Panc1 (cell line): Measurements from ENCODE around the gene CETN1. TPM values are rescaled to one million over a fixed set of nuclear protein-coding genes. Genes with fewer than 3 reads are reported as not detected.

Experiments used
- ATAC-seq: fragments of 200-7000 bp; cut with Tn5 transposase; 2 replicates; pipeline ENCODE4 v1.9.1; 2020; ENCODE audit warnings: mild to moderate bottlenecking, moderate library complexity
- BruUV-seq: library from RNA; stranded (reverse); fragments of 400-500 nt; replicated peaks from 2 replicates; lab custom pipeline; 2021; lab: Mats Ljungman, UMichigan
- CTCF ChIA-PET: fragments of 300-600 bp; sonication (Branson Sonifier 250); formaldehyde crosslinking; loops from one replicate; lab custom pipeline; 2022; ENCODE audit warnings: antibody characterized with exemption; lab: Charles Lee
- POLR2A ChIA-PET: fragments of 300-600 bp; sonication (Branson Sonifier 250); formaldehyde crosslinking; loops from one replicate; lab custom pipeline; 2022; ENCODE audit warnings: antibody characterized with exemption; lab: Charles Lee
- DNase-seq: peaks from one replicate; pipeline ENCODE4 v3.0.0-alpha.2; 2010; ENCODE audit warnings: low read depth, low spot score
- H3K27ac ChIP-seq: 2 replicates; pipeline ENCODE4 v1.5.1; 2011; ENCODE audit warnings: mild to moderate bottlenecking, low read length, inconsistent platforms
- H3K27me3 ChIP-seq: fragments of 200-500 bp; sonication (Bioruptor generic); 2 replicates; pipeline ENCODE4 v1.6.0; 2014; ENCODE audit warnings: low read length, inconsistent platforms; ENCODE audit not compliant: control insufficient read depth, insufficient read depth
- H3K36me3 ChIP-seq: fragments of 200-500 bp; sonication (Bioruptor generic); 2 replicates; pipeline ENCODE4 v1.5.1; 2014; ENCODE audit warnings: inconsistent platforms, mild to moderate bottlenecking, low read length, moderate library complexity; ENCODE audit not compliant: control insufficient read depth, insufficient read depth
- H3K4me1 ChIP-seq: 2 replicates; pipeline ENCODE4 v1.5.1; 2011; ENCODE audit warnings: inconsistent platforms, mild to moderate bottlenecking, low read length, moderate library complexity; ENCODE audit not compliant: control insufficient read depth, insufficient read depth
- H3K4me3 ChIP-seq, 2 experiments: 2 replicates each; pipeline ENCODE4 v1.5.1; 2011 to 2012; ENCODE audit warnings: low read depth in 2 of 2, low read length in 2 of 2, mild to moderate bottlenecking in 2 of 2, inconsistent platforms in 1 of 2, moderate library complexity in 1 of 2
- H3K9me3 ChIP-seq: fragments of 200-500 bp; sonication (Bioruptor generic); 2 replicates; pipeline ENCODE4 v1.5.1; 2014; ENCODE audit warnings: low read depth, mild to moderate bottlenecking, inconsistent platforms, low read length, moderate library complexity; ENCODE audit not compliant: control insufficient read depth, insufficient read depth
- POLR2AphosphoS5 ChIP-seq: IDR thresholded peaks from 2 replicates; pipeline ENCODE4 v1.6.1; 2012; ENCODE audit warnings: mild to moderate bottlenecking, low read depth, low read length, moderate library complexity
- SIN3A ChIP-seq: IDR thresholded peaks from 2 replicates; pipeline ENCODE4 v1.6.1; 2012; ENCODE audit warnings: low read depth, mild to moderate bottlenecking, low read length, moderate library complexity, borderline replicate concordance; ENCODE audit not compliant: insufficient read depth
- TCF7L2 ChIP-seq: IDR thresholded peaks from 2 replicates; pipeline ENCODE4 v1.6.1; 2011; ENCODE audit warnings: mild to moderate bottlenecking, low read depth, low read length, inconsistent platforms
- in situ Hi-C: cut with HindIII; loops from 2 replicates; pipeline ENCODE4 v1.10.0; 2016; ENCODE audit warnings: low sequenced_read_pairs, low pct_unique_long_range_greater_than_20kb
- intact Hi-C: fragments of 100-400 bp; cut with micrococcal nuclease; formaldehyde crosslinking; loops from one replicate; pipeline ENCODE4 v1.10.0; 2022; ENCODE audit not compliant: unreplicated experiment
- total RNA-seq: library from RNA; stranded (reverse); gene quantifications from one replicate; pipeline ENCODE4 v1.2.1, GENCODE V29; 2021; ENCODE audit not compliant: unreplicated experiment
- TF ChIP-seq, protein P1 (sequence below): fragments of 450-650 bp; IDR thresholded peaks from 2 replicates; pipeline ENCODE4 v1.5.1; 2017; ENCODE audit warnings: mild to moderate bottlenecking
- TF ChIP-seq, protein P2 (sequence below), 2 experiments: IDR thresholded peaks; 2 replicates each; pipeline ENCODE4 v1.6.1; 2011 to 2012; ENCODE audit warnings: low read depth in 2 of 2, control low read depth in 1 of 2, low read length in 1 of 2, mild to moderate bottlenecking in 1 of 2, moderate library complexity in 1 of 2; ENCODE audit not compliant: insufficient read depth in 1 of 2

CETN1 gene
- total RNA-seq, 1 experiment from 2014 or later, result not detected

DNA sequence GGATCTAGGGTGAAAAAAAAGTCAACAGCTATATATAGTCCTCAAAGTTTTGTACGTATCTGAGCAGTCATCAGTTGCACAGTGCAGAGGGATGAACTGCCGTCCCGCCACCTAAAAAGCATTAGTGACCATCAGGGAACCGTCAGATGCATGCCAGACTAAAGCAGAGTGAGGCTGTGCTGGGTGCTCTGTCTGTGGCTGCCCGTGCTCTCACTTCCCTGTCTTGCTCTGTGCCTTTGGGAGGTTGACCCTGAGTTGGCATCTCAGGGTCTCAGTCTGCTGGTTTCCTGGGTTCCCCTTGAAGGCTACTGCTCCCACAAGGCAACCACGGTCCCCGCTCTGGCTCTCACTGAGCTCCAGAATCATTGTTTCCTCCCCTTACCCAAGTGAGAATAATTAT lies 27.8 kb downstream of the CETN1 start:
- in situ Hi-C loops, result no loop called here
- Histone ChIP-seq H3K27ac (no peak overlapping the region), H3K9me3 (no peaks in the 10 kb centered on the region), H3K36me3 (no peaks in the 10 kb centered on the region), H3K27me3 (no peaks in the 10 kb centered on the region), H3K4me1 (no peaks in the 10 kb centered on the region), H3K4me3 (no peak overlapping the region)
- POLR2A ChIA-PET, result no interaction called here
- no TSS peak for BruUV-seq
- CTCF ChIA-PET, result no interaction called here
- ATAC-seq (no peak), DNase-seq (no peak)
- no peak for TF ChIP-seq POLR2AphosphoS5
- TF ChIP-seq, protein P1, sequence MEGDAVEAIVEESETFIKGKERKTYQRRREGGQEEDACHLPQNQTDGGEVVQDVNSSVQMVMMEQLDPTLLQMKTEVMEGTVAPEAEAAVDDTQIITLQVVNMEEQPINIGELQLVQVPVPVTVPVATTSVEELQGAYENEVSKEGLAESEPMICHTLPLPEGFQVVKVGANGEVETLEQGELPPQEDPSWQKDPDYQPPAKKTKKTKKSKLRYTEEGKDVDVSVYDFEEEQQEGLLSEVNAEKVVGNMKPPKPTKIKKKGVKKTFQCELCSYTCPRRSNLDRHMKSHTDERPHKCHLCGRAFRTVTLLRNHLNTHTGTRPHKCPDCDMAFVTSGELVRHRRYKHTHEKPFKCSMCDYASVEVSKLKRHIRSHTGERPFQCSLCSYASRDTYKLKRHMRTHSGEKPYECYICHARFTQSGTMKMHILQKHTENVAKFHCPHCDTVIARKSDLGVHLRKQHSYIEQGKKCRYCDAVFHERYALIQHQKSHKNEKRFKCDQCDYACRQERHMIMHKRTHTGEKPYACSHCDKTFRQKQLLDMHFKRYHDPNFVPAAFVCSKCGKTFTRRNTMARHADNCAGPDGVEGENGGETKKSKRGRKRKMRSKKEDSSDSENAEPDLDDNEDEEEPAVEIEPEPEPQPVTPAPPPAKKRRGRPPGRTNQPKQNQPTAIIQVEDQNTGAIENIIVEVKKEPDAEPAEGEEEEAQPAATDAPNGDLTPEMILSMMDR, result no peak
- TF ChIP-seq, protein P2, sequence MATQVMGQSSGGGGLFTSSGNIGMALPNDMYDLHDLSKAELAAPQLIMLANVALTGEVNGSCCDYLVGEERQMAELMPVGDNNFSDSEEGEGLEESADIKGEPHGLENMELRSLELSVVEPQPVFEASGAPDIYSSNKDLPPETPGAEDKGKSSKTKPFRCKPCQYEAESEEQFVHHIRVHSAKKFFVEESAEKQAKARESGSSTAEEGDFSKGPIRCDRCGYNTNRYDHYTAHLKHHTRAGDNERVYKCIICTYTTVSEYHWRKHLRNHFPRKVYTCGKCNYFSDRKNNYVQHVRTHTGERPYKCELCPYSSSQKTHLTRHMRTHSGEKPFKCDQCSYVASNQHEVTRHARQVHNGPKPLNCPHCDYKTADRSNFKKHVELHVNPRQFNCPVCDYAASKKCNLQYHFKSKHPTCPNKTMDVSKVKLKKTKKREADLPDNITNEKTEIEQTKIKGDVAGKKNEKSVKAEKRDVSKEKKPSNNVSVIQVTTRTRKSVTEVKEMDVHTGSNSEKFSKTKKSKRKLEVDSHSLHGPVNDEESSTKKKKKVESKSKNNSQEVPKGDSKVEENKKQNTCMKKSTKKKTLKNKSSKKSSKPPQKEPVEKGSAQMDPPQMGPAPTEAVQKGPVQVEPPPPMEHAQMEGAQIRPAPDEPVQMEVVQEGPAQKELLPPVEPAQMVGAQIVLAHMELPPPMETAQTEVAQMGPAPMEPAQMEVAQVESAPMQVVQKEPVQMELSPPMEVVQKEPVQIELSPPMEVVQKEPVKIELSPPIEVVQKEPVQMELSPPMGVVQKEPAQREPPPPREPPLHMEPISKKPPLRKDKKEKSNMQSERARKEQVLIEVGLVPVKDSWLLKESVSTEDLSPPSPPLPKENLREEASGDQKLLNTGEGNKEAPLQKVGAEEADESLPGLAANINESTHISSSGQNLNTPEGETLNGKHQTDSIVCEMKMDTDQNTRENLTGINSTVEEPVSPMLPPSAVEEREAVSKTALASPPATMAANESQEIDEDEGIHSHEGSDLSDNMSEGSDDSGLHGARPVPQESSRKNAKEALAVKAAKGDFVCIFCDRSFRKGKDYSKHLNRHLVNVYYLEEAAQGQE (IDR thresholded peaks at IDR 0.05; ENCODE audit: insufficient read depth in 1 of 2, low read depth in 2 of 2, low read length in 1 of 2), result no peak
- TF ChIP-seq TCF7L2, result no peak
- TF ChIP-seq SIN3A, result no peak
- intact Hi-C loops, result no loop called here

DNA sequence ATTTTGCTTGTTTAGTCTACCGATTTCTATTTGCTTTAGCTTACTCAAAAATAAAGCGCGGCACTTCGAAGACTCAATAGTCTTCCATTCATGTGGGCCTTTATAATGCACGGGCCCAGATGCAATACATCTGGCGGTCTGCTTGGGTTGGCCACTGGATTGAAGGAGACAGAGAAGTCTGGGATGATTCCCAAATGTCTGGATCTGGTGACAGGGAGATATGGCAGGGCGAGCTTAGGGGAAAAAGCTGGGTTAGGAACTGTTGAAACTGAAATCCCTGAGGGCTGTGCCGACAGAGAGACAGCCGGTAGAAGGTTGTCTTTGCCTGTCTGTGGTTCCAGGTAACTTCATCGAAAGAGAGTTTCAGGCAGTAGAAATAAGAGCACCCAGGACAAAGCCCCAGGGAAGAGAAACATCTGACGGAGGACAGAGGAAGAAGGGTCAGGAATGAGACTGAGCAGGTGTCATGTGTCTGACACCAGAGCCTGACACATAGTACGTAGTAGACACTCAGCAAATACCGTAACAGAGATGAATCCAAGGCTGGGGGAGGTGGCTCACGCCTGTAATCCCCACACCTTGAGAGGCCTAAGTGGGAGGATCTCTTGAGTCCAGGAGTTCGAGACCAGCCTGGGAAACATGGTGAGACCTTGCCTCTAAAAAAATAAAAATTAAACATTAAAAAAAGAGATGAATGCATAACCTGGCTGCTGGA lies 30.2 kb downstream of the CETN1 start:
- Histone ChIP-seq H3K4me3 (no peak overlapping the region), H3K4me1 (no peaks in the 10 kb centered on the region), H3K27me3 (no peaks in the 10 kb centered on the region), H3K27ac (no peak overlapping the region), H3K9me3 (no peaks in the 10 kb centered on the region), H3K36me3 (no peaks in the 10 kb centered on the region)
- no peak for TF ChIP-seq POLR2AphosphoS5
- no peak for TF ChIP-seq SIN3A
- TF ChIP-seq, protein P1, result no peak
- TF ChIP-seq TCF7L2, result no peak
- TF ChIP-seq, protein P2 (IDR thresholded peaks at IDR 0.05; ENCODE audit: insufficient read depth in 1 of 2, low read depth in 2 of 2, low read length in 1 of 2), result no peak
- in situ Hi-C loops (no loop called here), intact Hi-C loops (no loop called here)
- DNase-seq (no peak), ATAC-seq (no peak)
- no TSS peak for BruUV-seq
- POLR2A ChIA-PET, result no interaction called here
- CTCF ChIA-PET, result no interaction called here
